DMS153 treated with DMSO at 0.1 percent for 48 hours (cell line): ENCODE data around the gene CTBS.
"Not testable (repeated sequence)": the region's sequence is repeated elsewhere in the genome, so short reads cannot be mapped to it uniquely, and the experiment has no call there.

ENCODE experiments used
- DNase-seq: peaks from one replicate; lab custom pipeline; 2025; ENCODE audit not compliant: unreplicated experiment; lab: John Stamatoyannopoulos, UW

Gene CTBS

GRCh38 chr1:84573967-84574842 lies at the start of gene CTBS:
TSS of gene CTBS (minus strand) at chr1:84574440. CDS start at chr1:84574415, 25 bp downstream.
- peak; percentile 85 for DNase-seq

DNA sequence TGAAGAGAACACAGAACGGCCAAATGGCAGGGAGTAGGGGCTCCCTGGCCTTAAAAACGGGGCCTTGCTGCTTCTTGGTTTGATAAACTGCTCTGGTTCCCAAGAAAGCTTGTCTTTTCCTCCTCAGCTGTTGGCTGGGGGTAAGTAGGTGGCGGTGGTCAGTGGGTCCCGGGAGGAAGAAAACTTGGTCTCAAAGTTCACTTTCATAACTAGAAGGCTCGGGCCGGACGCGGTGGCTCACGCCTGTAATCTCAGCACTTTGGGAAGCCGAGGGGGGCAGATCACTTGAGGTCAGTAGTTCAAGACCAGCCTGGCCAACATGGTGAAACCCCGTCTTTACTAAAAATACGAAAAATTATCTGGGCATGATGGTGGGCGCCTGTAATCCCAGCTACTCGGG lies 47.3 kb upstream of the CTBS start:
- DNase-seq, result no peak

- peak; percentile 79 for DNase-seq
These were observed 46.6 kb upstream of the CTBS start for GRCh38 chr1:84620720-84621313.

- peak; percentile 74 for DNase-seq
These were observed 45.3 kb upstream of the CTBS start for GRCh38 chr1:84619383-84620102.

- DNase-seq, result no peak
These were observed 43.1 kb upstream of the CTBS start for GRCh38 chr1:84617349-84617748.

GRCh38 chr1:84615790-84616189 lies 41.5 kb upstream of the CTBS start:
- no peak for DNase-seq

DNA sequence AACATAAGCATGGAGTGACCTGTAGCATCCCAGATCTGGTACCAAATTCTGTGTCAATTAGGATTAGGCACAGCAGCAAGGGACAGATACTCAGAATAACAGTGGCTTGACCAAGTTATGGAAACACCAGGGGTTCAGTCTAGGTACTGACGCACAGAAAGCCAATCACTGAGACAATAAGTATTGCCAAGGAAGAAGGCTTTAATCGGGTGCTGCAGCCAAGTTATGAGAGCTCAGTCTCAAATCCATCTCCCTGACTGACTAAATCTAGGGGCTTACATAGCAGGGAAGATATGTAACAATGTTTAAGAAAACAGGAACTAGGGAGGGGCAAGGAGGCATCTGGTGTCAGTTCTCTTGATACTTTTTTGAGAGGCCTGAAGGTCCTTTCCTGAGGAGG lies 39.6 kb upstream of the CTBS start:
- no peak for DNase-seq

GRCh38 chr1:84613026-84613425 lies 38.8 kb upstream of the CTBS start:
- no peak for DNase-seq

DNA sequence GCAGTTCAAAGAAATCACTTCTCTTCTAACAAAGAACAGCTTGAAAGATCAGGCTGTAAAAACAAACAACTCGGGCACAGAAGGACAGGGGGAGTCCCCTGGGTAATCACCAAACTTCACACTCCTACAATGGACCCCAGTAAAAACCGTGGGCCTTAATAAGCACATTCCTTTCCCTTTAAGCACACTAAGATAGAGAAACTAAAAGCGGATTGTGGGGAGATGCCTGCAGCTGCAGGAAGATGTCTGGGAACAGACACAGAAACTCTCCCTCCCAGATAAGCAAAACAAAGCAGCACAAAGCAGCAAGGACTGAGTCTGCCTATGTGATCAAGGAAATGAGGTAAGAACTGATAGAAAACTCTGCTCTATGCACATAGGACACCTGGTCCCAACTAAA lies 37.6 kb upstream of the CTBS start:
- no peak for DNase-seq

- DNase-seq, result no peak
These were observed 36.9 kb upstream of the CTBS start for GRCh38 chr1:84611091-84611490.

DNA sequence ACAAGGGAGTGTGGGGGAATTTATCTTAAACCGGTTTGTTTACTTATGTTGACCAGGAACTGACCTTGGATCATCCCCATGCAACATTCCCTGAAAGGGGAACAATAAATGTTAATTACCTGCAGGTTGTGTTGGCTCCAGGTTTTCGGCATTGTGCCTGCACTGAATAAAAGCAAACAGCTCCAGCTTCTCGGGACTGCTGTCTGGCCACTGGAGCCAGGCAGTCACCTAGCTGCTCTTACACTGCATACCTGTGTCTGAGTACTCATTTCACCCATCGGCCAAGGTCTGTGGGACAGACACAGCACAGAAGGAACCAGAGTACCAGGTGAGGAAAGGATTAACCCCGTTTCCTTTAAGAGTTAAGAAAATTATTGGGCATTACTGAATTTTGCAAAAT lies 32.7 kb upstream of the CTBS start:
- no peak for DNase-seq

GRCh38 chr1:84605157-84605556 lies 30.9 kb upstream of the CTBS start:
- no peak for DNase-seq

DNA sequence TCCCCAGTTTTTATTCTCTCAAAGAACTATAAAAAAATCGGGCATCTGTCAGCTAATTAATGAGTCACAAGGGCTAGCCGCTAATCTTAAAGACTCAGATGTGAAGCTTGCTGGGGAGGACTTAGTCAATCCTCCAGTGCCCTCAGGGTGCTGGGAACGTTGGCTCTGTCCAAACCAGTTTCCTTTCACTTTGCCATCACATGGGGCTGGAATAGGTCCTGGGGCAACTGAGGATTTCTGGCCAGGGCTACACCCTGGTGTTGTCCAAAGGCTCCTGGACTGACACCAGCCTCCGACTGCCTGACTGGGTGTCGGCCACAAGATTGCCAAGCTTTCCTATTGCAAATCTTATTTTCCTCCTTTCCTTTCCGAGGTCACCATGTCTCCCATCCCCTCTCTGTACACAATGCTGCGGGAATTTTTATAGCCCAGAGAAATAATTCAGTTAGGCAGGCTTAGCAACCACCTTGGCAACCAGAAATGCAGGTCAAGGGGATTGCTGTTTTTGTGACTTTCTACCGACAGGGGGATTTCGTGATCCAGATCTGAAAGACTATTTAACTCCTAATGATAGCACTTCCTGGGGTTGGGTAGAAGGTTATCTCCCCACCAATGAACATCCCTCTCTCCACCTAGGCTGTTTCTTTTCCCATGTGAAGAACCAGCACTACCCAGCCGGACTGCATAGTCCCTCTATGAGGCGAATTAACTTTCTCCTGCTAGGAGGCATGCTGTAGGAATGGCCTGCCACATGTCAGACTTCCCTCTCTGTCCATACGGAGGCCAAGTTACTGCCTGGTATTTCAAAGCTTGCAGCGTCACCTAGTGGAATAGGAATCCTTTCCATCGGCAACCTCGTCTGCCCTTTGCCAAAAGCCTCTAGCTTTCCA lies 29.9 kb upstream of the CTBS start:
- peak; percentile 44 for DNase-seq

GRCh38 chr1:84603223-84603622 lies 29.0 kb upstream of the CTBS start:
- DNase-seq, result no peak

- DNase-seq, result no peak
These were observed 26.6 kb upstream of the CTBS start for GRCh38 chr1:84600796-84601195.

DNA sequence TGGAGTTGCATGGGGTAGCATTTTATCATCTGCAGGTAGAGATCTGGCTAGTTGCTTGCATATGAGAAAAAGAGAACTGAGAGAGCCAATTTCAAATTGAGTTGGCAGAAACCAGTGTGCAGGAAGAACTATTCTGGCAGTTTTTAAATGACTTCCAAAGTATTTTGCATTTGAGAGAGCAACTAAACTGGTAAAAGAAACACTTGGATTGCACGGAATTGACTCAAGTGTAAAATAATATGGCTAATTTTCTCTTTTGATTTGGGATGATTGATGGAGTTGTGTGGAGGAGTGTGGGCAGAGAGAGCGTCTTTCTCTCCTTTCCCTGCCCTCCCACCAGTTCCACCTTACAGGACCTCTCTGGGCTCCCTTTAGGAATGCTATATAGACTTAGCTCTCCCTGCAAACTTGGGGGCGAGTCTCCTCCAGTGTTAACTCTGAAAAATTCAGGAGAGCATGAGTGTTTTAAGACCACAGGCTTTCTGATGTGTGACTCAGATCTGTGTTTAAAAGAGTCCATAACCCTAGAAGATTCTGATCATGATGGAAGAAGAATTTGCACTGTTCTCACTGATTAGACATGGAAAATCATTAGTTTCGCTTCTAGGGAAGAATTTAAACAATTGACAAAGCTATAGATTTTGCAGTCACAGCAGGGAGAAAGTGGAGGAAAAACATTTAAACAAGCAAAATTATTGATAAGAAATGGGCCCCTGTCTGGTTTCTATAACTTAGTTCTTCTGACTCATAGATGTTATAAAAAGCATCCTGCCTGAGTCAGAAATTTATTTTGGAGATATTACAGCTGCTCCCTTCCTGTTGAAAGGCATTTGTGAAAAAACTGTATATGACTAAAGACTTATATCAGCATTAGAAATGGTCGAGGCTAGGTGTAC lies 24.9 kb upstream of the CTBS start:
- no peak for DNase-seq

- no peak for DNase-seq
These were observed 24.2 kb upstream of the CTBS start for GRCh38 chr1:84598418-84598817.

GRCh38 chr1:84597011-84597410 lies 22.8 kb upstream of the CTBS start:
- no peak for DNase-seq

- not testable (repeated sequence) for DNase-seq
These were observed 20.7 kb upstream of the CTBS start for GRCh38 chr1:84594959-84595358.

DNA sequence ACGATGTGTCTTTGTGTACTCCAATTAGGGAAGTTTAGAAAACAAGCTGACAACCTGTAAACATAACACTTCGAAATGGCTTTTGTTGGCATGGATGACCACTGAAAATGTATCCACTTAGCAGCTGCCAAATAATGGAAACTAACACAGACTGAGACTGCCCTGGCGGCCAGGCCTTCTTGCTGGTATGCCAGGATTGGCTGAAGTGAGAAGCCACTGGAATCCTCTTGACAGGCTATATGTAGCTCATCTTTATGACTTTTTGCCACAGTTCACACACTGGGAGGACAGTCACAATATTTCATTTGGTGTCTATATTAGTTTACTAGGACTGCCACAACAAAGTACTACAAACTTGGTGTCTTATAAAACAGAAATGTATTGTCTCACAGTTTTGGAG lies 12.9 kb upstream of the CTBS start:
- DNase-seq, result no peak
